ENCODE results near the gene DEPP1.

DEPP1 gene

DNA sequence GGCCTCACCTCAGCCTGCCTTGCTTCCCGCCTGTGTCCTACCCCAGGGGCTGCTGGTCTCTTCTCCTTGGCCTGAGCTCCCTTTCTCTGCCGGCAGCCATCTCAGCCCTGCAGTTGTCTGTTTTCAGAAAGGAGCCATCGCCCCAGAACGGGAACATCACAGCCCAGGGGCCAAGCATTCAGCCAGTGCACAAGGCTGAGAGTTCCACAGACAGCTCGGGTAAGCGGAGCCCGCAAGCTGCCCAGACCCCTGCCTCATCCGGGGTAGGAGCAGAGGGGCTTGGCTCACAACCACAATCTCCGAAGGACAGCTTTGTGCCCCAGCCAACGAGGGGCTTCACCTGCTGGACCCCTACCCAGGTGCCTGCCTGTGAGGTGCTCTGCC is 5.3 kb upstream of the DEPP1 start:
- Histone ChIP-seq H3K27me3 (ENCODE audit: low read depth, low read length) (no peaks in the 10 kb centered on the region), H3K9me3 (ENCODE audit: control insufficient read depth in 1 of 2, low read length in 2 of 2) (no peaks in the 10 kb centered on the region), H3K4me1 (ENCODE audit: control insufficient read depth in 1 of 2, insufficient read depth in 2 of 2, low read length in 2 of 2) (peaks cover 21 to 40% of the 10 kb centered on the region in 2 donors), H3K36me3 (ENCODE audit: control insufficient read depth in 1 of 2, insufficient read depth in 2 of 2, low read length in 2 of 2) (peaks cover 14 to 16% of the 10 kb centered on the region in 2 donors), H3K27ac (ENCODE audit: low read length) (no peak overlapping the region), H3K4me3 (ENCODE audit: low read depth in 1 of 2, low read length in 2 of 2) (no peak overlapping the region)

DNA sequence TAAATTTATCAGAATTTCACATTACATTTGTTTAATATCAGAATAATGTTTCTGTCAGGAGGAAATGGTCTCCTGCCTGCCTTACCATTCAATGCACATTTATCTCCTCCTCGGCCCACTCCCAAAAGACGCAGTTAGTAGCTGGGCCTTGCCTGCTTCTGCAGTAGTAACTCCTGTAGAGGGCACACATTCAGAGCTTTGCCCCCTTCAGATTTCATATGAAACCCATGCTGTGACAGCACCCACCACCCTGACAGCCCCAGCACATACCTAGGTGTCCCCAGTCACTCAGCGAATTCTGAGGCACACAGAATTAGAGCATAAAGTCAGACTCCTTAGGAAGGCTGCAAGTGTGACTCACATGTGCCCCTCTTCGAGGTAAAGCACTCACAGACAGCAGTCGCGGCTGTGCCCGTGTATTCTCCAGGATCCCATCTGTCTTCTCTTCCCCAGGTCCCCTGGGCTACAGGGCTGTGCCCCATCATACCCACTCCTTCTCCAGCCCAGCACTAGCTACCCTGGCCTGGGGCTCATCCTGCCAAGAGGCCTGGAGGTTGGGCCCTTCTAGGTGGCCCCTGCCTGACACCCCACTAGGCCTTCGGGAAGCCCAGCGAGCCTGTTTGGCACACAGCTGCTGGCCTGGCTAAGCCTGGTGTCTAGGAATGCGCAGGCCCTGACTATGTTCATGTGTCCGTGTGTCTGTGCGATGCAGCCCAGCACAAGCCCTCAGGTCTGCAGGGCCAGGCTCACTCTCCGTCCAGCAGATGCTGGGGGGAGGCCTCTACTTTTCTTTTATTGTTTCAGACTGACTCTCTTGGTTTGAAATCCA is 4.7 kb upstream of the DEPP1 start:
- Histone ChIP-seq H3K27ac (ENCODE audit: low read length) (no peak overlapping the region), H3K9me3 (ENCODE audit: control insufficient read depth in 1 of 2, low read length in 2 of 2) (no peaks in the 10 kb centered on the region), H3K4me1 (ENCODE audit: control insufficient read depth in 1 of 2, insufficient read depth in 2 of 2, low read length in 2 of 2) (peaks cover 22 to 44% of the 10 kb centered on the region in 2 donors), H3K27me3 (ENCODE audit: low read depth, low read length) (no peaks in the 10 kb centered on the region), H3K4me3 (ENCODE audit: low read depth in 1 of 2, low read length in 2 of 2) (no peak overlapping the region), H3K36me3 (ENCODE audit: control insufficient read depth in 1 of 2, insufficient read depth in 2 of 2, low read length in 2 of 2) (peaks cover 15 to 16% of the 10 kb centered on the region in 2 donors)

DNA sequence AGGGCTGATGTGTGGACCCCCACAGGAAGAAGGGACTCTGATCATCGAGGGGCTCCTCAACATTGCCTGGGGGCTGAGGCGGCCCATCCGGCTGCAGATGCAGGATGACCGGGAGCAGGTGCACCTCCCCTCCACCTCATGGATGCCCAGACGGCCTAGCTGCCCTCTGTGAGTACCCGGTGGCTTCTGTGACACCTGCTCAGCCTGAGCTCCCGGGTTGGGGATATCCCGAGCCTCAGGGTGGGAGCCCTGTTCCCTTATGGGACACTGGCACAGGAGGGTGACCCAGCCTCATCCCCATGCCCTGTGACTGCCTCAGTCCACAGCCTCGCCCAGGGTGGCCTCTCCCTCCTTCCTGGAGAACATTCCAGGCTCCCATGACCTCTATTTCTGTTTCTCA is 3.9 kb upstream of the DEPP1 start:
- H3K27me3 ChIP-seq (ENCODE audit: low read depth, low read length) = no peaks in the 10 kb centered on the region
- no peaks in the 10 kb centered on the region for H3K9me3 ChIP-seq (ENCODE audit: control insufficient read depth in 1 of 2, low read length in 2 of 2)
- no peak overlapping the region for H3K4me3 ChIP-seq (ENCODE audit: low read depth in 1 of 2, low read length in 2 of 2)
- peaks cover 22 to 52% of the 10 kb centered on the region in 2 donors for H3K4me1 ChIP-seq (ENCODE audit: control insufficient read depth in 1 of 2, insufficient read depth in 2 of 2, low read length in 2 of 2)
- H3K27ac ChIP-seq (ENCODE audit: low read length) = peak overlapping the region; percentile 0
- H3K36me3 ChIP-seq (ENCODE audit: control insufficient read depth in 1 of 2, insufficient read depth in 2 of 2, low read length in 2 of 2) = peaks cover 17 to 20% of the 10 kb centered on the region in 2 donors

GRCh38 chr10:44982114-44982460 is 3.5 kb upstream of the DEPP1 start:
- Histone ChIP-seq H3K27me3 (ENCODE audit: low read depth, low read length) (no peaks in the 10 kb centered on the region), H3K27ac (ENCODE audit: low read length) (peak overlapping the region; percentile 90), H3K9me3 (ENCODE audit: control insufficient read depth in 1 of 2, low read length in 2 of 2) (no peaks in the 10 kb centered on the region), H3K36me3 (ENCODE audit: control insufficient read depth in 1 of 2, insufficient read depth in 2 of 2, low read length in 2 of 2) (peaks cover 17 to 22% of the 10 kb centered on the region in 2 donors), H3K4me1 (ENCODE audit: control insufficient read depth in 1 of 2, insufficient read depth in 2 of 2, low read length in 2 of 2) (peaks cover 22 to 53% of the 10 kb centered on the region in 2 donors), H3K4me3 (ENCODE audit: low read depth in 1 of 2, low read length in 2 of 2) (no peak overlapping the region)

GRCh38 chr10:44981172-44982113 is 2.8 kb upstream of the DEPP1 start:
- no peaks in the 10 kb centered on the region for H3K9me3 ChIP-seq (ENCODE audit: control insufficient read depth in 1 of 2, low read length in 2 of 2)
- peaks cover 22 to 53% of the 10 kb centered on the region in 2 donors for H3K4me1 ChIP-seq (ENCODE audit: control insufficient read depth in 1 of 2, insufficient read depth in 2 of 2, low read length in 2 of 2)
- peak overlapping the region in 1 of 2 donors; percentile 22 for H3K4me3 ChIP-seq (ENCODE audit: low read depth in 1 of 2, low read length in 2 of 2)
- H3K36me3 ChIP-seq (ENCODE audit: control insufficient read depth in 1 of 2, insufficient read depth in 2 of 2, low read length in 2 of 2) = peaks cover 14 to 22% of the 10 kb centered on the region in 2 donors
- peak overlapping the region; percentile 90 for H3K27ac ChIP-seq (ENCODE audit: low read length)
- H3K27me3 ChIP-seq (ENCODE audit: low read depth, low read length) = no peaks in the 10 kb centered on the region

GRCh38 chr10:44980309-44981171 is 1.9 kb upstream of the DEPP1 start:
- peaks cover 12 to 22% of the 10 kb centered on the region in 2 donors for H3K36me3 ChIP-seq (ENCODE audit: control insufficient read depth in 1 of 2, insufficient read depth in 2 of 2, low read length in 2 of 2)
- H3K27ac ChIP-seq (ENCODE audit: low read length) = peak overlapping the region; percentile 90
- no peaks in the 10 kb centered on the region for H3K27me3 ChIP-seq (ENCODE audit: low read depth, low read length)
- no peaks in the 10 kb centered on the region for H3K9me3 ChIP-seq (ENCODE audit: control insufficient read depth in 1 of 2, low read length in 2 of 2)
- peak overlapping the region in 1 of 2 donors; percentile 22 for H3K4me3 ChIP-seq (ENCODE audit: low read depth in 1 of 2, low read length in 2 of 2)
- H3K4me1 ChIP-seq (ENCODE audit: control insufficient read depth in 1 of 2, insufficient read depth in 2 of 2, low read length in 2 of 2) = peaks cover 30 to 57% of the 10 kb centered on the region in 2 donors

- Histone ChIP-seq H3K4me3 (ENCODE audit: low read depth in 1 of 2, low read length in 2 of 2) (no peak overlapping the region), H3K9me3 (ENCODE audit: control insufficient read depth in 1 of 2, low read length in 2 of 2) (no peaks in the 10 kb centered on the region), H3K27ac (ENCODE audit: low read length) (peak overlapping the region; percentile 90), H3K27me3 (ENCODE audit: low read depth, low read length) (no peaks in the 10 kb centered on the region), H3K4me1 (ENCODE audit: control insufficient read depth in 1 of 2, insufficient read depth in 2 of 2, low read length in 2 of 2) (peaks cover 32 to 59% of the 10 kb centered on the region in 2 donors), H3K36me3 (ENCODE audit: control insufficient read depth in 1 of 2, insufficient read depth in 2 of 2, low read length in 2 of 2) (peaks cover 12 to 14% of the 10 kb centered on the region in 2 donors)
Observed at GRCh38 chr10:44979281-44980191, 927 bp upstream of the DEPP1 start.

DNA sequence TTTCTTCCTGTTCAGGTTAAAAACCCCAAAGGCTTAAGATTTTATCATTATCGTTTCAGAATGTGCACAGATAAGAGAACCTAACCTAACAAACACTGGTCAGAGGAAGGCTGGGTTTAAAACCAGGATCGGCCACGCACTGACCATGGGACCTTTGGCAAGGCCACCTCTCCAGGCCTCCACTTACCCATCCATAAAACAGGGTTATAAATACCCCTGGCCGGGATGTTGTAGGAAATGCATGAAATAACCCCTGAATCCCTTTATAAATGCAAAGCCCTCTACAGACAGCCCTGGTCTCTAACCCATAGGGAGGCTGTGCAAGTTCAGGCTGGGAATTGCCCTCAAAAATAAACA is 418 bp downstream of the DEPP1 start:
- H3K27ac ChIP-seq (ENCODE audit: low read length) = peak overlapping the region; percentile 90
- H3K27me3 ChIP-seq (ENCODE audit: low read depth, low read length) = no peaks in the 10 kb centered on the region
- H3K9me3 ChIP-seq (ENCODE audit: control insufficient read depth in 1 of 2, low read length in 2 of 2) = no peaks in the 10 kb centered on the region
- H3K36me3 ChIP-seq (ENCODE audit: control insufficient read depth in 1 of 2, insufficient read depth in 2 of 2, low read length in 2 of 2) = peaks cover 6 to 12% of the 10 kb centered on the region in 2 donors
- peak overlapping the region; percentile 76 to 81 for H3K4me3 ChIP-seq (ENCODE audit: low read depth in 1 of 2, low read length in 2 of 2)
- peaks cover 40 to 71% of the 10 kb centered on the region in 2 donors for H3K4me1 ChIP-seq (ENCODE audit: control insufficient read depth in 1 of 2, insufficient read depth in 2 of 2, low read length in 2 of 2)

DNA sequence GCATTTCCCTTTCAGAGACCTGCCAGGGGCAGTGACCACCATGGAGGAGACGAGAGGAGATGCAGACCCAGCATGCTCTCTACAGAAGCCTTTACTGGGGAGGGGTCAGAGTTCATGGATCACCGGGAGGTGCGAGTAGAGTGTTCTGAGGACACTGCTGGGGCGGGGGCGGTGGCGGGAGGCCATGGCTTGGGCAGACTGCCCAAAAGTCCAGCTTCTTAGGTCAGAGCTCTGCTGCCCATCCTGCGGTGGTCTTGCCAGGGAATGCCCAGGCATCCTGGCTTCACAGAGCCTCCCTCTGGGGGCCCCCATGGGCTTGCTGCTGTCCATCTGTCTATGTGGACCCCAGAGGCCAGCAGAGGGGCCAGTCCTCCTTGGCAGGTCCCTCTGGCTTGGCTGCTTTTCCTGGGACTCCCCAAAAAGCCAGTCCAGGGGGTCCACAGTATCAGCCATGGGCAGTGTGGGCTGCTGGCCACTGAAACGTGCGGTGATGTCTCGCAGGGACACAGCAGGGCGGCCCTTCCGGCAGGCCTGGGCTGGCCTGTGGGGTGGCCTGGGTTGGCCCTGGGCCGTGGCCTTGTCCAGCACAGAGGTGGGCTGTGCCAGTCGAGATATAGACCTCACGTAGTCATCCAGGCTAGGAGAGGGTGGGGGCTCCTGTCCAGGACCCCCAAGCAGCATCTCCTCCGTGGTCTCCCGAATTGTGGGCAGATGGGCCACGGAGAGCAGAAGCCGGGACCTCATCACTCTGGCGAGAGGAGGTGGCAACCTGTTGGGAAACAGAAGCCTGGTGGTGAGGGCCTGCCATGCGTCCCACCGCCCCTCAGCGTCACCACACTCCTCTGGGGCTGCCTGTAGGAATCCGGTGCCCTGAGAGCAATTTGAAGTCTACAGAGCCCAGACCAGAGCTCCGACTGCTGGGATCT is 1.1 kb downstream of the DEPP1 start:
- Histone ChIP-seq H3K27me3 (ENCODE audit: low read depth, low read length) (no peaks in the 10 kb centered on the region), H3K27ac (ENCODE audit: low read length) (peak overlapping the region; percentile 90), H3K4me3 (ENCODE audit: low read depth in 1 of 2, low read length in 2 of 2) (peak overlapping the region; percentile 76 to 81), H3K9me3 (ENCODE audit: control insufficient read depth in 1 of 2, low read length in 2 of 2) (no peaks in the 10 kb centered on the region), H3K4me1 (ENCODE audit: control insufficient read depth in 1 of 2, insufficient read depth in 2 of 2, low read length in 2 of 2) (peaks cover 40 to 67% of the 10 kb centered on the region in 2 donors), H3K36me3 (ENCODE audit: control insufficient read depth in 1 of 2, insufficient read depth in 2 of 2, low read length in 2 of 2) (peaks cover 6 to 11% of the 10 kb centered on the region in 2 donors)

Measured in muscle layer of duodenum (tissue), 2 donors.